Measurements from ENCODE around the gene TIPARP.

DNA sequence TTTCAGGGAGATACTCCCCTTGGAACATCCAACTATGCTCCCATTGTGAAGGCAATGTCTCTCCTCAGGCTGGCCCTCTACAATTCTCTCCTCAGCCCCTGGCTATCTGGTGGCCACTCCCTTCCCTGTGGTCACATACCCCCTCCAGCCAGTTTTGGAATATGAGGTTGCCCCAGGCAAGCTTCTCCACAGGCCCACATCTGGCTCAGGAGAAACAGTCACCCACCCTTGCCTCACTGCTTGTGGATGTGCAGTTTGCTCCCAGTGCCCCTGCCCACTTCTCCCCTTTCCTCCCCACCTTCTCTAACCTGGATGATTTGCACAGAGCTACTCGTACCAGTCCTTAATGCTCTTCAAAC is 15.7 kb upstream of the TIPARP start:
- TF ChIP-seq, protein P1, sequence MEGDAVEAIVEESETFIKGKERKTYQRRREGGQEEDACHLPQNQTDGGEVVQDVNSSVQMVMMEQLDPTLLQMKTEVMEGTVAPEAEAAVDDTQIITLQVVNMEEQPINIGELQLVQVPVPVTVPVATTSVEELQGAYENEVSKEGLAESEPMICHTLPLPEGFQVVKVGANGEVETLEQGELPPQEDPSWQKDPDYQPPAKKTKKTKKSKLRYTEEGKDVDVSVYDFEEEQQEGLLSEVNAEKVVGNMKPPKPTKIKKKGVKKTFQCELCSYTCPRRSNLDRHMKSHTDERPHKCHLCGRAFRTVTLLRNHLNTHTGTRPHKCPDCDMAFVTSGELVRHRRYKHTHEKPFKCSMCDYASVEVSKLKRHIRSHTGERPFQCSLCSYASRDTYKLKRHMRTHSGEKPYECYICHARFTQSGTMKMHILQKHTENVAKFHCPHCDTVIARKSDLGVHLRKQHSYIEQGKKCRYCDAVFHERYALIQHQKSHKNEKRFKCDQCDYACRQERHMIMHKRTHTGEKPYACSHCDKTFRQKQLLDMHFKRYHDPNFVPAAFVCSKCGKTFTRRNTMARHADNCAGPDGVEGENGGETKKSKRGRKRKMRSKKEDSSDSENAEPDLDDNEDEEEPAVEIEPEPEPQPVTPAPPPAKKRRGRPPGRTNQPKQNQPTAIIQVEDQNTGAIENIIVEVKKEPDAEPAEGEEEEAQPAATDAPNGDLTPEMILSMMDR (conservative IDR thresholded peaks at IDR 0.05; ENCODE audit: low read depth, low read length), result no peak
- no peak for TF ChIP-seq EZH2 (IDR thresholded peaks at IDR 0.05; ENCODE audit: borderline replicate concordance, low read depth, low read length, poor library complexity, severe bottlenecking)

All from A673 (cell line).